Neuronal stem cell (in vitro differentiated cells): ENCODE data around the gene SMCO2.

Experiments used
- DNase-seq: peaks from one replicate; pipeline ENCODE4 v3.0.0-alpha.2; 2013; ENCODE audit warnings: low spot score
- H2AFZ ChIP-seq: one replicate; pipeline ENCODE4 v1.6.1; 2013; ENCODE audit warnings: mild to moderate bottlenecking, low read length, inconsistent platforms
- H2AK5ac ChIP-seq: 2 replicates; pipeline ENCODE4 v1.6.1; 2013; ENCODE audit warnings: low read depth, mild to moderate bottlenecking, inconsistent platforms, low read length, moderate library complexity, mixed read lengths
- H2BK120ac ChIP-seq: 2 replicates; pipeline ENCODE4 v1.6.1; 2013; ENCODE audit warnings: low read depth, mild to moderate bottlenecking, inconsistent platforms, low read length, moderate library complexity, mixed read lengths
- H2BK12ac ChIP-seq: one replicate; pipeline ENCODE4 v1.6.1; 2013; ENCODE audit warnings: low read length, inconsistent platforms
- H2BK15ac ChIP-seq: 2 replicates; pipeline ENCODE4 v1.6.1; 2013; ENCODE audit warnings: mild to moderate bottlenecking, low read length, inconsistent platforms, mixed read lengths
- H2BK5ac ChIP-seq: one replicate; pipeline ENCODE4 v1.6.1; 2013; ENCODE audit warnings: inconsistent platforms, mild to moderate bottlenecking, low read length, moderate library complexity
- H3K14ac ChIP-seq: one replicate; pipeline ENCODE4 v1.6.1; 2013; ENCODE audit warnings: low read length, inconsistent platforms
- H3K18ac ChIP-seq: 2 replicates; pipeline ENCODE4 v1.6.1; 2013; ENCODE audit warnings: low read length, inconsistent platforms
- H3K23ac ChIP-seq: 2 replicates; pipeline ENCODE4 v1.6.1; 2013; ENCODE audit warnings: low read depth, mild to moderate bottlenecking, mixed read lengths, low read length, inconsistent platforms; ENCODE audit not compliant: poor library complexity
- H3K27ac ChIP-seq: replicated peaks from 3 replicates; pipeline ENCODE4 v1.5.1; 2013; ENCODE audit warnings: low read length, inconsistent platforms
- H3K27me3 ChIP-seq, 3 experiments: 2 replicates each; pipeline ENCODE4 v1.6.1; 2013; ENCODE audit warnings: low read length in 3 of 3, mild to moderate bottlenecking in 2 of 3, inconsistent platforms in 1 of 3, low read depth in 1 of 3, mixed read lengths in 1 of 3, moderate library complexity in 1 of 3; ENCODE audit not compliant: control insufficient read depth in 3 of 3, insufficient read depth in 3 of 3
- H3K36me3 ChIP-seq, 2 donors: replicated peaks in 1 of 2; 2 replicates each; pipeline ENCODE4 v1.6.1; 2013; ENCODE audit warnings: low read length in 2 of 2; ENCODE audit not compliant: control insufficient read depth in 2 of 2, insufficient read depth in 2 of 2
- H3K4ac ChIP-seq: 2 replicates; pipeline ENCODE4 v1.6.1; 2013; ENCODE audit warnings: inconsistent platforms, mild to moderate bottlenecking, low read length, moderate library complexity
- H3K4me1 ChIP-seq, 2 donors: 1 replicate in 1 of 2; 2 replicates in 1 of 2; pipeline ENCODE4 v1.6.1; 2013; ENCODE audit warnings: low read length in 2 of 2, low read depth in 1 of 2; ENCODE audit not compliant: control insufficient read depth in 2 of 2, insufficient read depth in 1 of 2
- H3K4me2 ChIP-seq: one replicate; pipeline ENCODE4 v1.6.1; 2013; ENCODE audit warnings: mild to moderate bottlenecking, low read length, inconsistent platforms; ENCODE audit not compliant: insufficient read depth, poor library complexity, severe bottlenecking
- H3K4me3 ChIP-seq, 2 donors: 2 replicates each; pipeline ENCODE4 v1.5.1; 2013; ENCODE audit warnings: low read length in 2 of 2, mild to moderate bottlenecking in 2 of 2, inconsistent platforms in 1 of 2, moderate library complexity in 1 of 2
- H3K79me1 ChIP-seq: one replicate; pipeline ENCODE4 v1.6.1; 2013; ENCODE audit warnings: low read depth, mild to moderate bottlenecking, inconsistent platforms, low read length, moderate library complexity
- H3K9ac ChIP-seq: one replicate; pipeline ENCODE4 v1.6.1; 2013; ENCODE audit warnings: mild to moderate bottlenecking, low read depth, low read length, inconsistent platforms; ENCODE audit not compliant: poor library complexity
- H3K9me3 ChIP-seq, 2 donors: replicated peaks in 1 of 2; 2 replicates each; pipeline versions ENCODE3 to v1.6.1; 2013; ENCODE audit warnings: low read length in 2 of 2, mild to moderate bottlenecking in 2 of 2, inconsistent platforms in 1 of 2, low read depth in 1 of 2, mixed read lengths in 1 of 2, moderate library complexity in 1 of 2; ENCODE audit not compliant: control insufficient read depth in 2 of 2, insufficient read depth in 1 of 2
- H4K8ac ChIP-seq: one replicate; pipeline ENCODE4 v1.6.1; 2013; ENCODE audit warnings: low read depth, mild to moderate bottlenecking, inconsistent platforms, low read length, moderate library complexity
- H4K91ac ChIP-seq: one replicate; pipeline ENCODE4 v1.6.1; 2013; ENCODE audit warnings: low read length, low read depth, mild to moderate bottlenecking, inconsistent platforms; ENCODE audit not compliant: poor library complexity
- WGBS, 2 donors: extraction: QIAGEN DNeasy Blood & Tissue Kit; methylation state at CpG; one replicate each; pipeline ENCODE4 v1.1.7; 2013; ENCODE audit warnings: missing lambda C conversion rate in 2 of 2, mixed read lengths in 1 of 2; ENCODE audit not compliant: insufficient read length in 2 of 2, insufficient replicate concordance in 1 of 2; ENCODE audit errors: extremely low coverage in 2 of 2; 5-methylcytosine and 5-hydroxymethylcytosine counted together

SMCO2 gene

DNA sequence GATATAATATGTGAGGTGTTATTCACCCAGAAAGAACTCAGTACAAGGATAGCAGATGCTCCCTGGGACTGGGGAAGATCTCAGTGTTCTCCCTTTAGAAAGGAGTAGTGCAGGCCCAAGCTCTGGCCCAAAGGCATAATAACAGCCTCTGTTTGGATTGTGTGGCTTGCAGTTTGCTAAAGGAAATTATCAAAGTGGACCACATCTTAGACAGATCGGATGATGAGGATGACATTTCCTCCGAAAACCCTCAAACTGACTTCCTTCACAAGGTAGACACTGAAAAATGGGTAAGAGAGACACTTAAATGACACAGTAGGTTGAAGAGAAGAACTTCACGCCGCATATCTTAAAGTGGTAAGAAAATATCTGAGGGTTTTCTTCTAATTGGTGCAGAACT lies 26.1 kb downstream of the SMCO2 start:
- WGBS, 2 donors: no CpG with 5 or more reads among the region's 4 CpGs
- H3K4me3 ChIP-seq: no peak overlapping the region

DNA sequence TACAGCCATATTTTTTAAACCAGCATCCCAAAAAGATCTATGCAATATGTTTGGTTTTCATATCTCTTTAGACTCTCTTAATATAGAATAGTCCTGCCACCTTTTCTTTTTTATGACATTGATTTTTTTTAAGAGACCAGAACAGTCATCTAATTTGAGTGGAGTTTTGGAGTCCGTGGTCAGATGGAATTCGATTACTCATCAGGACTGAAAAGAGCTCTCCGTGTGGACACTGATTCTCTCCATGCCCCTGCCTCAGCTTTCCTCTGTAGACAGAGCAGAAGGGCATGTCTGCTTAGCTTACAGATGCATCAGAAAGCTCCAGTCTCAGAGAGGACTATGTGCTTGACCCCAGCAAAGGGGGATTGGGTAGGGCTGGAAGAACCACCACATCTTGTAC lies 27.8 kb downstream of the SMCO2 start:
- Histone ChIP-seq H2AK5ac (no peak overlapping the region), H4K8ac (no peak overlapping the region), H3K4me3 (no peak overlapping the region), H3K9ac (no peak overlapping the region), H2BK120ac (no peak overlapping the region), H2BK12ac (no peak overlapping the region), H3K9me3 (peaks cover 14 to 20% of the 10 kb centered on the region in 2 donors), H3K18ac (no peak overlapping the region), H3K79me1 (no peaks in the 10 kb centered on the region), H4K91ac (no peak overlapping the region), H3K4me2 (no peak overlapping the region), H2AFZ (no peak overlapping the region), H2BK15ac (no peak overlapping the region), H3K4ac (no peak overlapping the region), H3K27ac (no peak overlapping the region), H3K36me3 (no peaks in the 10 kb centered on the region), H3K27me3 (no peaks in the 10 kb centered on the region), H3K14ac (no peak overlapping the region), H3K4me1 (no peaks in the 10 kb centered on the region), H2BK5ac (no peak overlapping the region), H3K23ac (no peak overlapping the region)
- DNase-seq: no peak
- WGBS, 2 donors: no CpG with 5 or more reads among the region's 3 CpGs

More for the DNA sequence above, 26.1 kb downstream of the SMCO2 start:
- DNase-seq: no peak
- H3K14ac ChIP-seq: no peak overlapping the region
- no peaks in the 10 kb centered on the region for H3K27me3 ChIP-seq
- no peaks in the 10 kb centered on the region for H3K36me3 ChIP-seq
- H2BK15ac ChIP-seq: no peak overlapping the region
- H3K9ac ChIP-seq: no peak overlapping the region
- H2AK5ac ChIP-seq: no peak overlapping the region
- no peak overlapping the region for H3K4ac ChIP-seq
- no peak overlapping the region for H2AFZ ChIP-seq
- no peak overlapping the region for H2BK5ac ChIP-seq
- H3K9me3 ChIP-seq: peaks cover 2 to 10% of the 10 kb centered on the region in 2 donors
- H3K4me2 ChIP-seq: no peak overlapping the region
- no peak overlapping the region for H4K91ac ChIP-seq
- H3K23ac ChIP-seq: no peak overlapping the region
- H3K4me1 ChIP-seq: no peaks in the 10 kb centered on the region
- H3K18ac ChIP-seq: no peak overlapping the region
- H4K8ac ChIP-seq: no peak overlapping the region
- H3K79me1 ChIP-seq: no peaks in the 10 kb centered on the region
- H2BK120ac ChIP-seq: no peak overlapping the region
- H3K27ac ChIP-seq: no peak overlapping the region
- H2BK12ac ChIP-seq: no peak overlapping the region

DNA sequence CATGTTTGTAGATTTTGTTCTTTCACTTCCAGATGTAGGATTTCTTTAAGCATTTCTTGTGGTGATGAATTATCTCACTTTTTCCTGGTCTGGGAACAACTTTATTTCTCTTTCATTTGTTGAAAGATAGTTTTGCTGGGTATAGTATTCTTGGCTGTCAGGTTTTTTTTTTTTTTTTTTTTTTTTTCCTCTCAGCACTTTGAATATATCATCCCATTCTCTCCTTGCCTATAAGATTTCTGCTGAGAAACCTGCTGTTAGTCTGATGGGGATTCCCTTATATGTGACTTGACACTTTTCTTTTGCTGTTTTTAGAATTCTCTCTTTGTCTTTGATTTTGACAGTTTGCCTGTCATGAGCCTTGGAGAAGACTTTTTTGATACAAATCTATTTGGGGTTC lies 30.5 kb downstream of the SMCO2 start:
- Histone ChIP-seq H4K91ac (no peak overlapping the region), H2BK12ac (no peak overlapping the region), H3K4me1 (no peaks in the 10 kb centered on the region), H2BK120ac (no peak overlapping the region), H2BK5ac (no peak overlapping the region), H4K8ac (no peak overlapping the region), H3K23ac (no peak overlapping the region), H3K14ac (no peak overlapping the region), H2BK15ac (no peak overlapping the region), H3K9ac (no peak overlapping the region), H3K18ac (no peak overlapping the region), H2AK5ac (no peak overlapping the region), H2AFZ (no peak overlapping the region), H3K4me3 (no peak overlapping the region), H3K79me1 (no peaks in the 10 kb centered on the region), H3K36me3 (no peaks in the 10 kb centered on the region), H3K4me2 (no peak overlapping the region), H3K27me3 (no peaks in the 10 kb centered on the region), H3K27ac (no peak overlapping the region), H3K9me3 (peaks cover 14 to 21% of the 10 kb centered on the region in 2 donors), H3K4ac (no peak overlapping the region)
- no peak for DNase-seq

DNA sequence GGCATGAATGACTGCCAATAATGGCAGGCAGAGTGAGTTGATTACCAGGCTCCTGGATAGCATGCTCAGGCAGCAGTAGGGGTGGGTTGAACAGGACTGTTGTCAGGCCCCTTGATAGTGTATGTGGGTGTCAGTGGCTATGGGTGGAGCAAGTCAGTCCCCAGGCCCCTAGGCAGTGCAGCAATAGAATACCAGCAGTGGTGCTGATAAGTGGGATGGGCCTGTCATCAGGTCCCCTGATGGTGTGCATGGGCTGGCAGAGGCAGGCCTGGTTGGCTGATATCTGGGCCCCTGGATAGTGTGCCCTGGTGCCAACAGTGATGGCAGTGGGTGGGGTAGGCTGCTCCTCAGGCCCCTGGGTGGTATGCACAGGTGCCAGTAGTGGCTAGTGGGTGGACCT lies 32.4 kb downstream of the SMCO2 start:
- no peaks in the 10 kb centered on the region for H3K27me3 ChIP-seq
- no peak overlapping the region for H4K91ac ChIP-seq
- no peak overlapping the region for H3K9ac ChIP-seq
- no peak overlapping the region for H2BK120ac ChIP-seq
- H2AFZ ChIP-seq: no peak overlapping the region
- H3K79me1 ChIP-seq: no peaks in the 10 kb centered on the region
- no peak overlapping the region for H2BK5ac ChIP-seq
- no peaks in the 10 kb centered on the region for H3K36me3 ChIP-seq
- no peak overlapping the region for H3K4me2 ChIP-seq
- H3K23ac ChIP-seq: no peak overlapping the region
- H3K14ac ChIP-seq: peak overlapping the region; percentile 44
- no peak overlapping the region for H4K8ac ChIP-seq
- H3K9me3 ChIP-seq: peaks cover 14 to 21% of the 10 kb centered on the region in 2 donors
- H3K4me3 ChIP-seq: no peak overlapping the region
- H3K27ac ChIP-seq: no peak overlapping the region
- no peak overlapping the region for H2BK12ac ChIP-seq
- H3K4me1 ChIP-seq: no peaks in the 10 kb centered on the region
- DNase-seq: no peak
- H2BK15ac ChIP-seq: no peak overlapping the region
- H3K4ac ChIP-seq: no peak overlapping the region
- no peak overlapping the region for H3K18ac ChIP-seq
- peak overlapping the region; percentile 37 for H2AK5ac ChIP-seq
